ENCODE data around the gene COA1. TPM values are rescaled to one million over a fixed set of nuclear protein-coding genes. Genes with fewer than 3 reads are reported as not detected.
"Not testable (repeated sequence)": the region's sequence is repeated elsewhere in the genome, so short reads cannot be mapped to it uniquely, and the experiment has no call there.

COA1 gene
- total RNA-seq, 2 experiments from 2014 or later: 63.9 to 96.0 TPM

DNA sequence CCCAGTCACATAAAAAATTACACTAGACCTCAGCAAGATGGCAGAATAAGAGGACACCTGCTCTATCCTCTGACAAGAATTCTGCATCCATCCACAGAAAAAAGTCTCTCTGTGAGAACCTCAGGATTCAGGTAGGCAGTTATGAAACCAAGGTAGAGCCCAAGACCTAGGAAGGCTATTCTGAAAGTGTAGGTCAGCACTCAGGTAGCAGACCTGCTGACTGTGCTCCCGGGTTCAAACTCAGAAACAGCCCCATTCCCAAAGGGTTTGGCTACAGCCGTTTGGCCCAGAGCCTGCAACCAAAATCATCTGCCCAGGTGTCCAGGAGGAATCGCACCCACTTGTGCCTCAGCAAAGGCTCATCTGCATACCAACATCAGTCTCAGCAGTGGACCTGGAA lies 37.7 kb downstream of the COA1 start:
- Histone ChIP-seq H3K9me3 (ENCODE audit: low read length) (peaks cover 28% of the 10 kb centered on the region; the same call in 1 of the 2 replicates), H3K4me3 (ENCODE audit: low read depth, low read length, poor library complexity, severe bottlenecking) (no peak overlapping the region), H3K79me2 (ENCODE audit: insufficient read depth, low read depth, low read length) (peaks cover 90% of the 10 kb centered on the region), H3K27ac (ENCODE audit: low read depth, low read length, poor library complexity, severe bottlenecking) (no peak overlapping the region), H3K9me2 (ENCODE audit: insufficient read depth, low read length) (no peaks in the 10 kb centered on the region), H3K36me3 (ENCODE audit: insufficient read depth, low read length) (peaks cover 24% of the 10 kb centered on the region), H2AFZ (ENCODE audit: low read length) (no peak overlapping the region), H3K4me1 (ENCODE audit: insufficient read depth, low read length, poor library complexity, severe bottlenecking) (no peaks in the 10 kb centered on the region), H3K4me2 (ENCODE audit: low read length) (no peak overlapping the region), H4K20me1 (ENCODE audit: insufficient read depth, low read length) (0 out of 2 replicates have a peak, but pooled peaks cover 5% of the 10 kb centered on the region)
- BruUV-seq (replicated peaks): no TSS peak
- no peak for DNase-seq (ENCODE audit: low spot score)
- intact Hi-C loops (cut with micrococcal nuclease; ENCODE audit: unreplicated experiment): no loop called here
- ChIA-PET CTCF (ENCODE audit: unreplicated experiment) (no interaction called here), POLR2A (interaction anchor here (1.0 kb wide), 1 partner anchor 9 kb away, joined by 3 read pairs; no protein-coding TSS in a partner anchor)
- TF ChIP-seq, protein P1, sequence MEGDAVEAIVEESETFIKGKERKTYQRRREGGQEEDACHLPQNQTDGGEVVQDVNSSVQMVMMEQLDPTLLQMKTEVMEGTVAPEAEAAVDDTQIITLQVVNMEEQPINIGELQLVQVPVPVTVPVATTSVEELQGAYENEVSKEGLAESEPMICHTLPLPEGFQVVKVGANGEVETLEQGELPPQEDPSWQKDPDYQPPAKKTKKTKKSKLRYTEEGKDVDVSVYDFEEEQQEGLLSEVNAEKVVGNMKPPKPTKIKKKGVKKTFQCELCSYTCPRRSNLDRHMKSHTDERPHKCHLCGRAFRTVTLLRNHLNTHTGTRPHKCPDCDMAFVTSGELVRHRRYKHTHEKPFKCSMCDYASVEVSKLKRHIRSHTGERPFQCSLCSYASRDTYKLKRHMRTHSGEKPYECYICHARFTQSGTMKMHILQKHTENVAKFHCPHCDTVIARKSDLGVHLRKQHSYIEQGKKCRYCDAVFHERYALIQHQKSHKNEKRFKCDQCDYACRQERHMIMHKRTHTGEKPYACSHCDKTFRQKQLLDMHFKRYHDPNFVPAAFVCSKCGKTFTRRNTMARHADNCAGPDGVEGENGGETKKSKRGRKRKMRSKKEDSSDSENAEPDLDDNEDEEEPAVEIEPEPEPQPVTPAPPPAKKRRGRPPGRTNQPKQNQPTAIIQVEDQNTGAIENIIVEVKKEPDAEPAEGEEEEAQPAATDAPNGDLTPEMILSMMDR (conservative IDR thresholded peaks at IDR 0.05; ENCODE audit: low read length): no peak
- TF ChIP-seq EZH2phosphoT487 (IDR thresholded peaks at IDR 0.05; ENCODE audit: borderline replicate concordance, low read depth, low read length): no peak

DNA sequence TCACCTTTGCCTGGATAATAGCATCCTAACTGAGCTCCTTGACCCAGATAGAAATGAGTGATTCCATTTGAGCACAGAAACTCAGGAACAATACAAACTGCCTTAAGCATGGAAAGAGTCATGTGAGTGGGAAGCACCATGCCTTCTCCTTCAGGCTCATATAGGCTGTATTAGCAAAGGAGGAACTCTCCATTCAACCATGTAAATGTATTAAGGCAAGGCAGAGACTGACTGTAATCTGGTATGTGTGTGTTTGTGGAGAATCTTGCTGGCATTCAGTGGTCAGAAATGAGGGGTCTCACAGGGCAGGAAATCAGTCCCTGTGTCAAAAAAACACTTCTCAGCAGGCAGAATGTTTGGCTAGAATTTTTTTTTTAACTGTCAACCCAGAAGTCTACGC lies 40.2 kb downstream of the COA1 start:
- no peak overlapping the region for H3K4me3 ChIP-seq (ENCODE audit: low read depth, low read length, poor library complexity, severe bottlenecking)
- intact Hi-C loops (cut with micrococcal nuclease; ENCODE audit: unreplicated experiment): no loop called here
- H3K79me2 ChIP-seq (ENCODE audit: insufficient read depth, low read depth, low read length): peaks cover 79% of the 10 kb centered on the region; the same call in 1 of the 2 replicates
- ChIA-PET POLR2A (interaction anchor here (0.5 to 3.5 kb wide), 5 partner anchors 9 to 95 kb away, joined by 3 to 21 read pairs (median 3); no protein-coding TSS in a partner anchor), CTCF (ENCODE audit: unreplicated experiment) (interaction anchor here (1.2 kb wide), 1 partner anchor 106 kb away, joined by 3 read pairs; the partner anchor contains the start of gene STK17A)
- H3K27ac ChIP-seq (ENCODE audit: low read depth, low read length, poor library complexity, severe bottlenecking): no peak overlapping the region
- H3K9me3 ChIP-seq (ENCODE audit: low read length): peaks cover 20% of the 10 kb centered on the region; the same call in 1 of the 2 replicates
- no peaks in the 10 kb centered on the region for H4K20me1 ChIP-seq (ENCODE audit: insufficient read depth, low read length)
- no peak for DNase-seq (ENCODE audit: low spot score)
- no peaks in the 10 kb centered on the region for H3K4me1 ChIP-seq (ENCODE audit: insufficient read depth, low read length, poor library complexity, severe bottlenecking)
- no peaks in the 10 kb centered on the region for H3K9me2 ChIP-seq (ENCODE audit: insufficient read depth, low read length)
- no TSS peak for BruUV-seq (replicated peaks)
- TF ChIP-seq EZH2phosphoT487 (IDR thresholded peaks at IDR 0.05; ENCODE audit: borderline replicate concordance, low read depth, low read length): no peak
- TF ChIP-seq, protein P1 (conservative IDR thresholded peaks at IDR 0.05; ENCODE audit: low read length): no peak
- H3K36me3 ChIP-seq (ENCODE audit: insufficient read depth, low read length): peaks cover 24% of the 10 kb centered on the region
- H3K4me2 ChIP-seq (ENCODE audit: low read length): no peak overlapping the region
- H2AFZ ChIP-seq (ENCODE audit: low read length): no peak overlapping the region

DNA sequence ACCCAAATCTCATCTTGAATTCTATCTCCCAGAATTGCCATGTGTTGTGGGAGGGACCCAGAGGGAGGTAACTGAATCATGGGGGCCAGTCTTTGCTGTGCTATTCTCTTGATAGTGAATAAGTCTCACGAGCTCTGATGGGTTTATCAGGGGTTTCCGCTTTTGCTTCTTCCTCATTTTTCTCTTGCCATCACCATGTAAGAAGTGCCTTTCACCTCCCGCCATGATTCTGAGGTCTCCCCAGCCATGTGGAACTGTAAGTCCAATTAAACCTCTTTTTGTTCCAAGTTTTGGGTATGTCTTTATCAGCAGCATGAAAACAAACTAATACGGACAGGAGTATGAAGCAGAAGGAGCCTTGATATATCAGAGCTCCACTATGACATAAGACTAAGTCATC lies 41.5 kb downstream of the COA1 start:
- Histone ChIP-seq H3K36me3 (ENCODE audit: insufficient read depth, low read length) (peaks cover 24% of the 10 kb centered on the region), H3K9me3 (ENCODE audit: low read length) (peaks cover 20% of the 10 kb centered on the region; the same call in 1 of the 2 replicates), H3K79me2 (ENCODE audit: insufficient read depth, low read depth, low read length) (peaks cover 83% of the 10 kb centered on the region; the same call in 1 of the 2 replicates)
- H3K4me3 ChIP-seq (ENCODE audit: low read depth, low read length, poor library complexity, severe bottlenecking); H3K9me2 ChIP-seq (ENCODE audit: insufficient read depth, low read length); BruUV-seq (replicated peaks); H4K20me1 ChIP-seq (ENCODE audit: insufficient read depth, low read length); H3K4me2 ChIP-seq (ENCODE audit: low read length); intact Hi-C loops (cut with micrococcal nuclease; ENCODE audit: unreplicated experiment); H3K27ac ChIP-seq (ENCODE audit: low read depth, low read length, poor library complexity, severe bottlenecking); H2AFZ ChIP-seq (ENCODE audit: low read length); DNase-seq (ENCODE audit: low spot score); CTCF ChIA-PET (ENCODE audit: unreplicated experiment); H3K4me1 ChIP-seq (ENCODE audit: insufficient read depth, low read length, poor library complexity, severe bottlenecking): not testable (repeated sequence)
- POLR2A ChIA-PET: interaction anchor here (0.8 to 3.5 kb wide), 4 partner anchors 10 to 38 kb away, joined by 3 to 21 read pairs (median 8); no protein-coding TSS in a partner anchor
